SK-N-SH (cell line): ENCODE data around the gene TRMU. TPM values are rescaled to one million over a fixed set of nuclear protein-coding genes. Genes with fewer than 3 reads are reported as not detected.

Source experiments
- CTCF ChIA-PET: fragments of 300-600, 350-600 bp; formaldehyde crosslinking; extraction: SDS; loops from one replicate; lab custom pipeline; 2021; lab: Yijun Ruan, JAX
- POLR2A ChIA-PET: fragments of 350-600 bp; sonication (Branson Sonifier 250); formaldehyde crosslinking; extraction: SDS; loops from one replicate; lab custom pipeline; 2020; ENCODE audit warnings: antibody characterized with exemption, inconsistent platforms; lab: Yijun Ruan, JAX
- DNase-seq: peaks from one replicate; pipeline ENCODE4 v3.0.0; 2012
- H2AFZ ChIP-seq: fragments of 200-600 bp; sonication (generic); 2 replicates; pipeline ENCODE4 v1.8.1; 2016; ENCODE audit warnings: antibody characterized with exemption, mild to moderate bottlenecking, low read depth
- H3F3A ChIP-seq: fragments of 200-600 bp; sonication (generic); replicated peaks from 2 replicates; pipeline ENCODE3; 2016; ENCODE audit warnings: antibody characterized with exemption, mild to moderate bottlenecking; ENCODE audit not compliant: insufficient read depth
- H3K27ac ChIP-seq, 2 experiments: fragments of 200-500 bp in 1 of 2; fragments of 200-600 bp in 1 of 2; sonication (Bioruptor generic) in 1 of 2; sonication (generic), shearing (Covaris generic) in 1 of 2; 2 replicates each; pipeline versions ENCODE4 v1.5.1 to v1.6.1; 2014 to 2016; ENCODE audit warnings: low read depth in 2 of 2, inconsistent platforms in 1 of 2, low read length in 1 of 2, mild to moderate bottlenecking in 1 of 2, mixed read lengths in 1 of 2
- H3K27me3 ChIP-seq: fragments of 200-600 bp; sonication (generic), shearing (Covaris generic); 2 replicates; pipeline ENCODE4 v1.6.1; 2016; ENCODE audit warnings: mixed run types; ENCODE audit not compliant: insufficient read depth
- H3K36me3 ChIP-seq, 2 experiments: fragments of 200-500 bp in 1 of 2; fragments of 200-600 bp in 1 of 2; sonication (Bioruptor generic) in 1 of 2; sonication (generic) in 1 of 2; replicated peaks in 1 of 2; 2 replicates each; pipeline versions ENCODE3 to v1.5.1; 2014 to 2016; ENCODE audit warnings: low read length in 1 of 2, mild to moderate bottlenecking in 1 of 2; ENCODE audit not compliant: insufficient read depth in 2 of 2, control insufficient read depth in 1 of 2
- H3K4me1 ChIP-seq, 2 experiments: fragments of 200-500 bp in 1 of 2; fragments of 200-600 bp in 1 of 2; sonication (Bioruptor generic) in 1 of 2; sonication (generic), shearing (Covaris generic) in 1 of 2; 2 replicates each; pipeline versions ENCODE4 v1.5.1 to v1.6.1; 2014 to 2016; ENCODE audit warnings: low read depth in 1 of 2, low read length in 1 of 2, mixed run types in 1 of 2; ENCODE audit not compliant: insufficient read depth in 2 of 2, control insufficient read depth in 1 of 2
- H3K4me2 ChIP-seq: fragments of 200-600 bp; sonication (generic), shearing (Covaris generic); 2 replicates; pipeline ENCODE4 v1.6.1; 2017; ENCODE audit warnings: mixed run types
- H3K4me3 ChIP-seq, 2 experiments: fragments of 200-500 bp in 1 of 2; fragments of 200-600 bp in 1 of 2; sonication (Bioruptor generic) in 1 of 2; sonication (generic), shearing (Covaris generic) in 1 of 2; 2 replicates each; pipeline versions ENCODE4 v1.5.1 to v1.8.1; 2014 to 2016; ENCODE audit warnings: low read depth in 2 of 2, inconsistent platforms in 1 of 2, low read length in 1 of 2, mild to moderate bottlenecking in 1 of 2, mixed read lengths in 1 of 2, moderate library complexity in 1 of 2
- H3K79me2 ChIP-seq: fragments of 200-600 bp; sonication (generic); 2 replicates; pipeline ENCODE4 v1.8.1; 2017; ENCODE audit warnings: mild to moderate bottlenecking; ENCODE audit not compliant: insufficient read depth
- H3K9ac ChIP-seq: fragments of 200-600 bp; sonication (generic); 2 replicates; pipeline ENCODE4 v1.6.1; 2017; ENCODE audit warnings: mixed run types
- H3K9me2 ChIP-seq: fragments of 200-600 bp; sonication (generic); 2 replicates; pipeline ENCODE4 v1.6.1; 2017; ENCODE audit warnings: mixed run types
- H3K9me3 ChIP-seq: fragments of 200-600 bp; sonication (generic); 2 replicates; pipeline ENCODE4 v1.6.1; 2017; ENCODE audit warnings: mixed run types, mild to moderate bottlenecking, moderate library complexity
- H4K20me1 ChIP-seq: fragments of 200-600 bp; sonication (generic); 2 replicates; pipeline ENCODE4 v1.6.1; 2017; ENCODE audit warnings: mild to moderate bottlenecking, mixed run types; ENCODE audit not compliant: insufficient read depth
- CTCF ChIP-seq: fragments of 200-600 bp; sonication (generic); IDR thresholded peaks from 2 replicates; pipeline ENCODE4 v1.6.1; 2017; ENCODE audit warnings: antibody characterized with exemption, mild to moderate bottlenecking, moderate library complexity
- EP300 ChIP-seq, 2 experiments: IDR thresholded peaks; 2 replicates each; pipeline versions ENCODE4 v1.4.0 to v1.6.1; 2012; ENCODE audit warnings: borderline replicate concordance in 1 of 2, low read depth in 1 of 2, low read length in 1 of 2
- GATA2 ChIP-seq: sonication (generic); formaldehyde crosslinking; IDR thresholded peaks from 2 replicates; pipeline ENCODE4 v1.5.0; 2020; ENCODE audit warnings: mild to moderate bottlenecking, missing genetic modification reagents
- IRF3 ChIP-seq: fragments of 150-350 bp; IDR thresholded peaks from 2 replicates; pipeline ENCODE4 v1.6.1; 2016; ENCODE audit warnings: mild to moderate bottlenecking, low read depth, low read length
- JUND ChIP-seq: IDR thresholded peaks from 2 replicates; pipeline ENCODE4 v1.4.0; 2012
- NRF1 ChIP-seq: IDR thresholded peaks from 2 replicates; pipeline ENCODE4 v1.6.1; 2012; ENCODE audit warnings: low read depth, mild to moderate bottlenecking, low read length
- PBX3 ChIP-seq: IDR thresholded peaks from 2 replicates; pipeline ENCODE4; 2012
- RCOR1 ChIP-seq: fragments of 150-350 bp; IDR thresholded peaks from 2 replicates; pipeline ENCODE4 v1.6.1; 2017; ENCODE audit warnings: antibody characterized with exemption, low read length
- SMC3 ChIP-seq: IDR thresholded peaks from 2 replicates; pipeline ENCODE4 v1.6.1; 2012; ENCODE audit warnings: low read depth, low read length, improper control_type of control experiment
- USF1 ChIP-seq: IDR thresholded peaks from 2 replicates; pipeline ENCODE4 v1.4.0; 2012; ENCODE audit warnings: low read depth, borderline replicate concordance
- YY1 ChIP-seq: IDR thresholded peaks from 2 replicates; pipeline ENCODE4 v1.4.0; 2012; ENCODE audit warnings: low read depth, mild to moderate bottlenecking
- WGBS: methylation state at CpG from one replicate; pipeline ENCODE4 v1.1.6; 2017; ENCODE audit warnings: low lambda C conversion rate; 5-methylcytosine and 5-hydroxymethylcytosine counted together
- polyA plus RNA-seq, 3 experiments: library from polyadenylated mRNA; depleted of rRNA; stranded (reverse); fragments of >200 nt; gene quantifications; 2 replicates each; pipeline ENCODE4 v1.2.3, GENCODE V29; 2012

TRMU gene
- polyA plus RNA-seq, 1 of the 3 experiments (the other 2 are of a cell fraction), result 47.1 TPM

GRCh38 chr22:46288846-46289243, 46.7 kb upstream of the TRMU start (continued):
- TF ChIP-seq USF1, result no peak
- TF ChIP-seq SMC3, result no peak
- no peak for TF ChIP-seq PBX3

- Histone ChIP-seq H3F3A (no peaks in the 10 kb centered on the region), H3K9me3 (no peaks in the 10 kb centered on the region), H3K9me2 (no peaks in the 10 kb centered on the region), H3K4me3 (no peak overlapping the region), H4K20me1 (no peaks in the 10 kb centered on the region), H3K79me2 (no peaks in the 10 kb centered on the region), H3K27ac (no peak overlapping the region), H2AFZ (no peak overlapping the region), H3K4me2 (no peak overlapping the region), H3K4me1 (no peaks in the 10 kb centered on the region), H3K9ac (no peak overlapping the region), H3K27me3 (no peaks in the 10 kb centered on the region), H3K36me3 (peaks cover 9 to 30% of the 10 kb centered on the region in 2 experiments)
- POLR2A ChIA-PET, result interaction anchor here (1.5 kb wide), 1 partner anchor 140 kb away, joined by 3 read pairs; no protein-coding TSS in a partner anchor
- CTCF ChIA-PET, result no interaction called here
- WGBS, result 79% methylated on average over 5 of the region's 33 CpGs
- DNase-seq, result no peak
- no peak for TF ChIP-seq IRF3
- no peak for TF ChIP-seq CTCF
- TF ChIP-seq JUND, result no peak
- no peak for TF ChIP-seq EP300 (IDR thresholded peaks at IDR 0.05; ENCODE audit: borderline replicate concordance in 1 of 2, low read depth in 1 of 2, low read length in 1 of 2)
- TF ChIP-seq YY1, result no peak
- no peak for TF ChIP-seq GATA2
- TF ChIP-seq RCOR1, result no peak
- TF ChIP-seq NRF1, result no peak
Measured at GRCh38 chr22:46289244-46289891, 46.1 kb upstream of the TRMU start.
